Stomach (tissue), 4 donors: ENCODE data around the gene ZMIZ1.

Experiments
- CTCF ChIP-seq, 7 experiments: fragments of 450-650 bp in 4 of 7; fragments of 200-600 bp in 3 of 7; sonication (generic) in 3 of 7; IDR thresholded peaks; one replicate each; pipeline ENCODE4 v1.5.1; 2016 to 2019; ENCODE audit warnings: antibody characterized with exemption in 7 of 7, control low read depth in 2 of 7, mild to moderate bottlenecking in 1 of 7
- EP300 ChIP-seq: sonication (generic); formaldehyde crosslinking; IDR thresholded peaks from one replicate; pipeline ENCODE4 v1.6.1; 2017; ENCODE audit warnings: antibody characterized with exemption

GRCh38 chr10:79065091-79065551 lies 3.6 kb upstream of the ZMIZ1 start:
- no peak for TF ChIP-seq CTCF (IDR thresholded peaks at IDR 0.05)
- no peak for TF ChIP-seq EP300
